ENCODE measurements around the gene GJB2.
"Not testable (repeated sequence)": the region's sequence is repeated elsewhere in the genome, so short reads cannot be mapped to it uniquely, and the experiment has no call there.

The GJB2 gene

GRCh38 chr13:20153290-20153689 lies 39.4 kb downstream of the GJB2 start:
- H3K4me1 ChIP-seq (ENCODE audit: control insufficient read depth in 1 of 2, insufficient read depth in 2 of 2, low read length in 2 of 2); H3K9me3 ChIP-seq (ENCODE audit: control insufficient read depth in 1 of 2, low read length in 2 of 2); H3K9ac ChIP-seq (ENCODE audit: low read depth in 1 of 2, low read length in 2 of 2); H3K36me3 ChIP-seq (ENCODE audit: control insufficient read depth in 1 of 2, insufficient read depth in 2 of 2, low read length in 2 of 2); H3K4me3 ChIP-seq (ENCODE audit: low read depth in 1 of 2, low read length in 2 of 2); H3K27ac ChIP-seq (ENCODE audit: low read depth, low read length): not testable (repeated sequence)
- peaks cover 16 to 29% of the 10 kb centered on the region in 2 donors for H3K27me3 ChIP-seq (ENCODE audit: control insufficient read depth in 1 of 2, insufficient read depth in 2 of 2, low read length in 2 of 2)

GRCh38 chr13:20151612-20152011 lies 41.1 kb downstream of the GJB2 start:
- no peak overlapping the region for H3K4me3 ChIP-seq (ENCODE audit: low read depth in 1 of 2, low read length in 2 of 2)
- H3K9me3 ChIP-seq (ENCODE audit: control insufficient read depth in 1 of 2, low read length in 2 of 2), result no peaks in the 10 kb centered on the region
- H3K9ac ChIP-seq (ENCODE audit: low read depth in 1 of 2, low read length in 2 of 2), result no peak overlapping the region
- no peaks in the 10 kb centered on the region for H3K4me1 ChIP-seq (ENCODE audit: control insufficient read depth in 1 of 2, insufficient read depth in 2 of 2, low read length in 2 of 2)
- no peaks in the 10 kb centered on the region for H3K36me3 ChIP-seq (ENCODE audit: control insufficient read depth in 1 of 2, insufficient read depth in 2 of 2, low read length in 2 of 2)
- peaks cover 13 to 25% of the 10 kb centered on the region in 2 donors for H3K27me3 ChIP-seq (ENCODE audit: control insufficient read depth in 1 of 2, insufficient read depth in 2 of 2, low read length in 2 of 2)
- no peak overlapping the region for H3K27ac ChIP-seq (ENCODE audit: low read depth, low read length)

- H3K9ac ChIP-seq (ENCODE audit: low read depth in 1 of 2, low read length in 2 of 2), result no peak overlapping the region
- H3K4me3 ChIP-seq (ENCODE audit: low read depth in 1 of 2, low read length in 2 of 2), result no peak overlapping the region
- no peaks in the 10 kb centered on the region for H3K9me3 ChIP-seq (ENCODE audit: control insufficient read depth in 1 of 2, low read length in 2 of 2)
- no peak overlapping the region for H3K27ac ChIP-seq (ENCODE audit: low read depth, low read length)
- no peaks in the 10 kb centered on the region for H3K4me1 ChIP-seq (ENCODE audit: control insufficient read depth in 1 of 2, insufficient read depth in 2 of 2, low read length in 2 of 2)
- peaks cover 9 to 25% of the 10 kb centered on the region in 2 donors for H3K27me3 ChIP-seq (ENCODE audit: control insufficient read depth in 1 of 2, insufficient read depth in 2 of 2, low read length in 2 of 2)
- H3K36me3 ChIP-seq (ENCODE audit: control insufficient read depth in 1 of 2, insufficient read depth in 2 of 2, low read length in 2 of 2), result no peaks in the 10 kb centered on the region
Observed at GRCh38 chr13:20151016-20151415, 41.7 kb downstream of the GJB2 start.

GRCh38 chr13:20150561-20150960 lies 42.2 kb downstream of the GJB2 start:
- no peaks in the 10 kb centered on the region for H3K36me3 ChIP-seq (ENCODE audit: control insufficient read depth in 1 of 2, insufficient read depth in 2 of 2, low read length in 2 of 2)
- no peak overlapping the region for H3K9ac ChIP-seq (ENCODE audit: low read depth in 1 of 2, low read length in 2 of 2)
- peaks cover 9 to 25% of the 10 kb centered on the region in 2 donors for H3K27me3 ChIP-seq (ENCODE audit: control insufficient read depth in 1 of 2, insufficient read depth in 2 of 2, low read length in 2 of 2)
- H3K9me3 ChIP-seq (ENCODE audit: control insufficient read depth in 1 of 2, low read length in 2 of 2), result no peaks in the 10 kb centered on the region
- no peak overlapping the region for H3K4me3 ChIP-seq (ENCODE audit: low read depth in 1 of 2, low read length in 2 of 2)
- H3K4me1 ChIP-seq (ENCODE audit: control insufficient read depth in 1 of 2, insufficient read depth in 2 of 2, low read length in 2 of 2), result no peaks in the 10 kb centered on the region
- H3K27ac ChIP-seq (ENCODE audit: low read depth, low read length), result no peak overlapping the region

GRCh38 chr13:20149762-20150161 lies 43.0 kb downstream of the GJB2 start:
- H3K27ac ChIP-seq (ENCODE audit: low read depth, low read length), result no peak overlapping the region
- H3K9me3 ChIP-seq (ENCODE audit: control insufficient read depth in 1 of 2, low read length in 2 of 2), result no peaks in the 10 kb centered on the region
- no peak overlapping the region for H3K9ac ChIP-seq (ENCODE audit: low read depth in 1 of 2, low read length in 2 of 2)
- H3K36me3 ChIP-seq (ENCODE audit: control insufficient read depth in 1 of 2, insufficient read depth in 2 of 2, low read length in 2 of 2), result no peaks in the 10 kb centered on the region
- no peak overlapping the region for H3K4me3 ChIP-seq (ENCODE audit: low read depth in 1 of 2, low read length in 2 of 2)
- H3K27me3 ChIP-seq (ENCODE audit: control insufficient read depth in 1 of 2, insufficient read depth in 2 of 2, low read length in 2 of 2), result peaks cover 9 to 25% of the 10 kb centered on the region in 2 donors
- H3K4me1 ChIP-seq (ENCODE audit: control insufficient read depth in 1 of 2, insufficient read depth in 2 of 2, low read length in 2 of 2), result no peaks in the 10 kb centered on the region

GRCh38 chr13:20148501-20149183 lies 44.1 kb downstream of the GJB2 start:
- H3K27me3 ChIP-seq (ENCODE audit: control insufficient read depth in 1 of 2, insufficient read depth in 2 of 2, low read length in 2 of 2), result peaks cover 17 to 28% of the 10 kb centered on the region in 2 donors
- H3K4me1 ChIP-seq (ENCODE audit: control insufficient read depth in 1 of 2, insufficient read depth in 2 of 2, low read length in 2 of 2), result no peaks in the 10 kb centered on the region
- no peaks in the 10 kb centered on the region for H3K36me3 ChIP-seq (ENCODE audit: control insufficient read depth in 1 of 2, insufficient read depth in 2 of 2, low read length in 2 of 2)
- H3K27ac ChIP-seq (ENCODE audit: low read depth, low read length), result no peak overlapping the region
- H3K4me3 ChIP-seq (ENCODE audit: low read depth in 1 of 2, low read length in 2 of 2), result no peak overlapping the region
- H3K9ac ChIP-seq (ENCODE audit: low read depth in 1 of 2, low read length in 2 of 2), result no peak overlapping the region
- H3K9me3 ChIP-seq (ENCODE audit: control insufficient read depth in 1 of 2, low read length in 2 of 2), result no peaks in the 10 kb centered on the region

- Histone ChIP-seq H3K36me3 (ENCODE audit: control insufficient read depth in 1 of 2, insufficient read depth in 2 of 2, low read length in 2 of 2) (no peaks in the 10 kb centered on the region), H3K4me1 (ENCODE audit: control insufficient read depth in 1 of 2, insufficient read depth in 2 of 2, low read length in 2 of 2) (no peaks in the 10 kb centered on the region), H3K9me3 (ENCODE audit: control insufficient read depth in 1 of 2, low read length in 2 of 2) (no peaks in the 10 kb centered on the region), H3K27me3 (ENCODE audit: control insufficient read depth in 1 of 2, insufficient read depth in 2 of 2, low read length in 2 of 2) (peaks cover 37 to 44% of the 10 kb centered on the region in 2 donors), H3K4me3 (ENCODE audit: low read depth in 1 of 2, low read length in 2 of 2) (no peak overlapping the region), H3K27ac (ENCODE audit: low read depth, low read length) (no peak overlapping the region), H3K9ac (ENCODE audit: low read depth in 1 of 2, low read length in 2 of 2) (no peak overlapping the region)
Observed at GRCh38 chr13:20146381-20146780, 46.4 kb downstream of the GJB2 start.

- H3K27ac ChIP-seq (ENCODE audit: low read depth, low read length), result no peak overlapping the region
- no peaks in the 10 kb centered on the region for H3K4me1 ChIP-seq (ENCODE audit: control insufficient read depth in 1 of 2, insufficient read depth in 2 of 2, low read length in 2 of 2)
- no peak overlapping the region for H3K4me3 ChIP-seq (ENCODE audit: low read depth in 1 of 2, low read length in 2 of 2)
- H3K9me3 ChIP-seq (ENCODE audit: control insufficient read depth in 1 of 2, low read length in 2 of 2), result no peaks in the 10 kb centered on the region
- H3K36me3 ChIP-seq (ENCODE audit: control insufficient read depth in 1 of 2, insufficient read depth in 2 of 2, low read length in 2 of 2), result no peaks in the 10 kb centered on the region
- H3K27me3 ChIP-seq (ENCODE audit: control insufficient read depth in 1 of 2, insufficient read depth in 2 of 2, low read length in 2 of 2), result peaks cover 40 to 53% of the 10 kb centered on the region in 2 donors
- H3K9ac ChIP-seq (ENCODE audit: low read depth in 1 of 2, low read length in 2 of 2), result no peak overlapping the region
Observed at GRCh38 chr13:20145521-20145920, 47.2 kb downstream of the GJB2 start.

- H3K9ac ChIP-seq (ENCODE audit: low read depth in 1 of 2, low read length in 2 of 2), result no peak overlapping the region
Observed at GRCh38 chr13:20144141-20144850, 48.4 kb downstream of the GJB2 start.

GRCh38 chr13:20142927-20143480 lies 49.7 kb downstream of the GJB2 start:
- H3K27me3 ChIP-seq (ENCODE audit: control insufficient read depth in 1 of 2, insufficient read depth in 2 of 2, low read length in 2 of 2), result peaks cover 50 to 67% of the 10 kb centered on the region in 2 donors
- H3K4me1 ChIP-seq (ENCODE audit: control insufficient read depth in 1 of 2, insufficient read depth in 2 of 2, low read length in 2 of 2), result no peaks in the 10 kb centered on the region
- no peak overlapping the region for H3K9ac ChIP-seq (ENCODE audit: low read depth in 1 of 2, low read length in 2 of 2)
- H3K4me3 ChIP-seq (ENCODE audit: low read depth in 1 of 2, low read length in 2 of 2), result no peak overlapping the region
- H3K36me3 ChIP-seq (ENCODE audit: control insufficient read depth in 1 of 2, insufficient read depth in 2 of 2, low read length in 2 of 2), result no peaks in the 10 kb centered on the region
- H3K9me3 ChIP-seq (ENCODE audit: control insufficient read depth in 1 of 2, low read length in 2 of 2), result no peaks in the 10 kb centered on the region
- no peak overlapping the region for H3K27ac ChIP-seq (ENCODE audit: low read depth, low read length)

More at GRCh38 chr13:20144141-20144850, 48.4 kb downstream of the GJB2 start:
- Histone ChIP-seq H3K27me3 (ENCODE audit: control insufficient read depth in 1 of 2, insufficient read depth in 2 of 2, low read length in 2 of 2) (peaks cover 47 to 62% of the 10 kb centered on the region in 2 donors), H3K9me3 (ENCODE audit: control insufficient read depth in 1 of 2, low read length in 2 of 2) (no peaks in the 10 kb centered on the region), H3K4me1 (ENCODE audit: control insufficient read depth in 1 of 2, insufficient read depth in 2 of 2, low read length in 2 of 2) (no peaks in the 10 kb centered on the region), H3K36me3 (ENCODE audit: control insufficient read depth in 1 of 2, insufficient read depth in 2 of 2, low read length in 2 of 2) (no peaks in the 10 kb centered on the region), H3K27ac (ENCODE audit: low read depth, low read length) (no peak overlapping the region), H3K4me3 (ENCODE audit: low read depth in 1 of 2, low read length in 2 of 2) (no peak overlapping the region)

All from duodenal mucosa (tissue), 2 donors.